ENCODE measurements around the gene MKNK1.

Gene MKNK1

GRCh38 chr1:46618754-46619415, 14.8 kb upstream of the MKNK1 start:
- DNase-seq: no peak

- no peak for DNase-seq
These were observed 13.8 kb upstream of the MKNK1 start for GRCh38 chr1:46617833-46618232.

GRCh38 chr1:46617108-46617800, 13.2 kb upstream of the MKNK1 start:
- no peak for DNase-seq

GRCh38 chr1:46616277-46617107, 12.4 kb upstream of the MKNK1 start, which contains the start of gene MOB3C:
TSS of gene MOB3C (minus strand) at chr1:46616811. CDS start at chr1:46613321, 3,490 bp downstream.
- no peak for DNase-seq

- no peak for DNase-seq
These were observed 11.7 kb upstream of the MKNK1 start for GRCh38 chr1:46615735-46616134.

- DNase-seq: no peak
These were observed 11.0 kb upstream of the MKNK1 start for GRCh38 chr1:46615088-46615487.

- DNase-seq: no peak
These were observed 10.5 kb upstream of the MKNK1 start for GRCh38 chr1:46614604-46614984.

GRCh38 chr1:46613661-46614603, 9.9 kb upstream of the MKNK1 start:
- DNase-seq: no peak

GRCh38 chr1:46612937-46613660, 9.0 kb upstream of the MKNK1 start:
- DNase-seq: no peak

- no peak for DNase-seq
These were observed 7.7 kb upstream of the MKNK1 start for GRCh38 chr1:46611691-46612221.

GRCh38 chr1:46607345-46608130, 3.5 kb upstream of the MKNK1 start:
- DNase-seq: no peak

GRCh38 chr1:46606255-46606965, 2.3 kb upstream of the MKNK1 start:
- no peak for DNase-seq

- DNase-seq: no peak
These were observed 1.2 kb upstream of the MKNK1 start for GRCh38 chr1:46605232-46605631.

- DNase-seq: no peak
These were observed 599 bp downstream of the MKNK1 start for GRCh38 chr1:46603481-46603857.

GRCh38 chr1:46601257-46602007, 2.6 kb downstream of the MKNK1 start:
- no peak for DNase-seq

- DNase-seq: no peak
These were observed 4.8 kb downstream of the MKNK1 start for GRCh38 chr1:46599059-46599970.

- no peak for DNase-seq
These were observed 7.2 kb downstream of the MKNK1 start for GRCh38 chr1:46596846-46597245.

- DNase-seq: no peak
These were observed 8.0 kb downstream of the MKNK1 start for GRCh38 chr1:46596036-46596435.
